Fibroblast of upper back skin (primary cell): ENCODE measurements around the gene ADCY3.

Experiments
- DNase-seq: peaks from one replicate; pipeline ENCODE4 v3.0.0-alpha.2; 2013

ADCY3 gene

DNA sequence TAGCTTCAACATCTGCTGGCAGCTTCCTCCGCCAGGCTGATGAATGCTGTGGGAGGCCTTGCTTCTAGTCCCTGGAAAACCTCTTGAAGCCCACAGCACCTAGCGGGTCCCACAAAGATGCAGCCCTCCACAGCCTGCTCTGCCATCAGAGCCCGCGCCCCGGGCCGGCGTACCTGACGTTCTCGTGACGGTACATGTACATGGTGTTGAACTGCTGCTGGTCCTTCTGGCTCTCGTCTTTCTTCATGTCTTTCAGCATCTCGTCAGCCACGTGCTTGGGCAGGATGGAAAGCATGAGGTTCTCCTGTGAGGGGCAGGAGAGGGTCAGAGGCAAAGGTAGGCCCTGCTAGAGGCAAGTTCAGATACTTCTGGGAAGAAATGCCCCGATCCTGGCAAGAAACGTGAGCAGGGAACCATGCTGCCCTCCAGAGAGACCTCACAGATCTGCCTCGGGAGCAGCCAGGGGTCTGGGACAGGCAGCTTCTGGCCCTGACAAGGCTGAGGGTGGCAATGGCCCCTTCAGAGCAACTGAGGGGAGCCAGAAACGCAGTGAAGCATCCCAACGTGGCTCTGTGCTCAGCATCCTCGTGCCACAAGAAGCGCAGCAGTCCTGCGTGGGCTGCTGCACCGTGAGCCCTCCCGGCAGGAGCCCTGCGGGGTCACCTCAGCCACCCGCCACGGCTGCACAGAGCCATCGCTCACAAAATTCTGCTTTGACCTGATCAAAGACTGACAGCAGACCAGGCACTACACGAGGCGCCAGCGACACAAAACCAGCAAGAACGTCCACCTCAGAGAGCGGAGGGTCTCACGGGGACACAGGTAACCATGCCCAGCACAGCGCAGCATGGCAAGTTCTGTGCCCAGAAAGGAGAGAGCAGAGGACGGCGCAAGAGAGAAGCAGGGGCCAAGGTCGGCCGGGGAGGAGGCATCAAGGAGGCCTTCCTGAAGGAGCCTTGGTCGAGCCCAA, 77.7 kb downstream of the ADCY3 start:
- DNase-seq: no peak

DNA sequence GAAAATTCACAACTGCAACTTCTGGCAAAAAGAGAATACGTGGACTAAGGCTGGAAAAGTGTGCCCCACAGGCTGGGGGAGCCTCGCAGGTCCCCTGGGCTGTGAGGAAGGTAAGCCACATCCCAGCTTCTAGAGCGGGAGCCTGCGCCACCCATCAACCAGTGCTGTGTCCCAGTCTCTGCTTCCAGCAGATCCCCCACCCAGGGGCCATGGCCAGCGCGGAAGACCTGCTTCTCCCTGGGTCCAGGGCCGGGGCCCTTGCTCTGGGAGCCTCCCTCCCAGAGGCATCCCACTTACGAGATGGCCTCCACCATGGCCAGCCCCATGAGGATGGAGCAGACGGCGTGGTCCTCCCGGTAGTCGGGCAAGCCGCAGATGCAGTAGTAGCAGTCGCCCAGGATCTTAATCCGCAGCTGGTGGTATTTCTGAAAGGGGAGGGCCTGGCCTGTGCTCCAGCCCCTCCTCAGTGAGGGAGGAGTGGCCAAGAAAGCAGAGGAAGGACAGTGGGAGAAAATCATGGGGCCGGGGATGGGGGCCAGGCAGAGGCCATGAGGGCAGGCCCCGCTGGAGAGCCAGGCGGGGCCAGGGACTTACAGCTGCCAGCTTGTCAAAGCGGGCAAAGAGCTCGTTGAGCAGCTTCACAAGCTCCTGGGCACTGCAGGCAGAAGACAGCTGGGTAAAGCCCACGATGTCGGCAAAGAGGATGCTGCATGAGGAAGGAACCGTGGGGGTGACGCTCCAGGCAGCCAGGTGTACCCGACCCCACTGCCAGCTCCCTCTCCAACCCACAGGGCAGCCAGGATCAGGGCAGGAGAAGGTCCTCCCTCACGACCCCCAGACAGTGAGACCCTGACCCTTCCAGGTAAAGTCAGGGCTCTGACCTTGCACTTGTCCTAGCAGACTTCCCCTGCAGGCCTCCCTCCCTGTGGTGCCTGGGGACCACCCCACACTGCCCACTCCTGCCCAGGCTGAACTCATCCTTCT, 78.8 kb downstream of the ADCY3 start:
- no peak for DNase-seq

DNA sequence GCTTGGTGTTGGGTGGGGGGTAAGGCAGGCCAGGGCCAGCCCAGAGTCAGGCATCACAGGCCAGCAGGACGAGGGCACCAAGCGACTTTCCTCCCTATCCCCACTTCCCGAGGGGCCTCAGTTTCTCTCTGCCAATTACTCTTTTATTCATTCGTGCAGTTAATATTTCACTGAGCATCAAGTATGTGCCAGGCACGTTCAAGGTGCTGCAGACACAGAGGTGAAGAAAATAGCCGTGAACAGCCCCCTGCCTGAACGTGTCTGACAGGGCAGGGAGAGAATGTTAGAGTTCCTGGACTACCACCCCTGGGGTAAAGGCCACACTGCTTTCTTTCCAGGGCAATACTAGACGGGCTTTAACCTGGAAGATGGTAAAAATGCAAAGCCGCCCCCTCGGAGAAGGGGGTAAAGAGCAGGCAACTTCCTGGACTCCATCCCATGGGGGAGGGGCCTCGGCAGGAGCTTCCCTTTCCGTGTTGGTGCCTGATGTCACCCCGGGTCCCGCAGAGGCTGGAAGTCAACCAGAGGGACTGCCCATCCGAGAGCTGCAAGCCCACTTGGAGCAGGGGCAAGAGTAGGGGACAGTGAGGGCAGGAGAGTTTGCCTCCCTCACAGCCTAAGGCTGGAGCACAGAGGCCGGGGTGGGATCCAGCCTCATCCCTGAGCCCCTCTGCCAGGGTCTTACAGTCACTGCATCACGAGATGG, 79.7 kb downstream of the ADCY3 start:
- DNase-seq: no peak

DNA sequence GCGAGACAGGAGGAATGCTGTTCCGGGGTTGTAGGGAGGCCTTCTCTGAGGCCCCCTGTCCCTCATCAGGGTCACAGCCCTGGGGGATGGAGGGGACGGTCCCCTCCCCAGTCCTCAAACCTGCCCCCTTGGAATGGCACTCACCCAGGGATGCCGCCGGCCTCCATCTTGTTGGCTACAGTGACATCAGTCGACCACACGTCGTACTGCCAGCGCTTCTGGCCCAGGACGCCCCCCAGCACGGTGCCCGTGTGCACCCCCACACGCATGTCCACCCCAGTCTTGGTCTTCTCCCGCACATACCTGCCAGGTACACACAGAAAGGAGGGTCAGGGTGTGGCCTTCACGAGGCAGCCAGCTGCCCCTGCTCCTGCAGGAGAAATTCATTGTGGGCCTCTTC, 80.3 kb downstream of the ADCY3 start:
- DNase-seq: no peak

DNA sequence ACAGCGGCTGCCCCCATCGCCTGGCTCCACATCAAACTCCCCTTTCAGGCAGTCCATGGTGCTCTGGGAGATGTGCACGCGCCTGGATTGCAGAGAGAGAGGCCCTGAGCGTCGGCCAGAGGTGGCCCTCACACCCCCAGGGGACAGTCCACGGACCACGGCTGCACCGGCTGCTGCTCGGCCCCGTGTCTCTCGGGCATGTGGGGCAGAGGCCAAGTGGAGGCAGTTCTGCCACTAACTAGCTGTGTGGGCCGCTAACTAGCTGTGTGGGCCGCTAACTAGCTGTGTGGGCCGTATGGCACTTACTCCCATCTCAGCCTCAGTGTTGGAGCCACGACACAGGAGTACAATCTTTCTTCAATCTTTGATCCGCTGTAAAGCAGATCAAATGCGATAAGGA, 81.5 kb downstream of the ADCY3 start:
- no peak for DNase-seq

DNA sequence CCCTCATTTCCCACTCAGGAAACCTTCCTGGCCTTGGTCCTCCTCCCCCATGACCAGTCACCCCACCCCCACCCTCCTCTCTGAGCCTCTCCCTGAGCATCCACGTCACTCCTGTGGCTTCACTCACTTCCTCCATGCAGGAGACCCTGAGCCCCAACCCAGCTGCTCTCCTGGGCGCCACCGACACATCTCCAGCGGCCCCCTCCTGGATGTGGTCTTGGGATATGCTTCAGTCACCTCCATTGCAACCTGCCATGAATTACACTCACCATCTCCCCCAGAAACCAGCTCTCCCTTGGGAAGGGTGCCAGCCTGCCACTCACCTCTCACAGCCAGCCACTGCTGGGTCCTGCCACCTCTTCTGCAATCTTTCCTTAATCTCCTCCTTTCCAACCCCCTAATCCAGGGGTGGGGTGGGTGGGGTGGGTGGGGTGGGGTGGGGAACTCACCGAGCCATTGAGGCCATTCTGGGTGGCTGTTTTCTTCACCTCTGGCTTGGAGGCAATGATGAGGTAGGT, 82.0 kb downstream of the ADCY3 start:
- no peak for DNase-seq

DNA sequence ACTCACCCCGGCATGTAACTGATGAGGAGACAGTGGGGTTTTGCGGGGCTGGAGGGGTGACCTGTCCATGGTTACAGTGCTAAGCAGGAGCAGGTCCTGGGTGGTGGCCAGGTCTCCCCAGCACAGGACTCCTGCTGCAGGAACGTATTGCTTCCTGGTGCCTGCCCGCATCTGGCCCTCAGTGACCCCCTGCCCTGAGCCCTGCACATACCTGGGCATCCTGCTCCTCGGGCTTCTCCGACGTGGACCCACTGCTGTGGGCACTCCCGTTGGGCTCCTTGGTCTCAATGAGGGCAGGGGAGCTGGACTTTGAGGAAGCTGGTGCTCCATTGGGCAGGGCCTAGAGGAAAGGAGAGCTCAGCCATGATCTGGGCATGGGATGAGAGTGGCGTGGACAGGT, 83.3 kb downstream of the ADCY3 start:
- DNase-seq: no peak

DNA sequence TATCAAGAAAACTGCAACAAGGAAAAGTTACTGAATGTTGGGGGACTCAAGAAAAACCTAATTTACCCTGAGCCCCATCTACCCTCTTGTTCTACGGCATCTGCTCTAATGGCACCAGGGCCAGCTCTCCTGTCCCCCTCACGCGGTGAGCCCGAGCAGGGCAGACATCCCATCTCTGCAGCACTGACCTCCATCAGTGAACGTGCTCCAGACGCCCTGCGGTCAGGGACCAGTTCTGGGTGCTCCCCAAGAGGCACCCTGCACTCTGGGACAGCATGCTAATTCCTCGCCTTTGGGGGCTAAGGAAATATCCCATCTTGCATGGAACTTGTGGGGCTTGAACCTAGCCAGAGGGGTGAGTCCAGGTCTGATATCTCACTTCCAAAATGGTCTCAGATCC, 83.8 kb downstream of the ADCY3 start:
- DNase-seq: no peak

DNA sequence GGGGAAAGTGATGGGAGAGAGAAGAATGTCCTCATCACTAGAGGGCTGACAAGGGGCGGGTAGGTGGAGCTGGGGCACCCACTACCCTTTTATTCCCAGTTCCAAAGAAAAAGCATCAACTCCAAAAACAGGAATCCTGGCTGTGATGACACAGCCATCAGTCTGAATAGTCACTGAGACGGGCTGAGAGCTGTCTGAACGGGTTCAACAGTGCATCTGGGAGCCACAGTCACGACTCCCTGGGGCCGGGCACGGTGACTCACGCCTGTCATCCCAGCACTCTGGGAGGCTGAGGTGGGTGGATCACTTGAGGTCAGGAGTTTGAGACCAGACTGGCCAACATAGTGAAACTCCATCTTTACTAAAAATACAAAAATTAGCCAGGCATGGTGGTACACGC, 84.6 kb downstream of the ADCY3 start:
- peak; percentile 37 for DNase-seq

DNA sequence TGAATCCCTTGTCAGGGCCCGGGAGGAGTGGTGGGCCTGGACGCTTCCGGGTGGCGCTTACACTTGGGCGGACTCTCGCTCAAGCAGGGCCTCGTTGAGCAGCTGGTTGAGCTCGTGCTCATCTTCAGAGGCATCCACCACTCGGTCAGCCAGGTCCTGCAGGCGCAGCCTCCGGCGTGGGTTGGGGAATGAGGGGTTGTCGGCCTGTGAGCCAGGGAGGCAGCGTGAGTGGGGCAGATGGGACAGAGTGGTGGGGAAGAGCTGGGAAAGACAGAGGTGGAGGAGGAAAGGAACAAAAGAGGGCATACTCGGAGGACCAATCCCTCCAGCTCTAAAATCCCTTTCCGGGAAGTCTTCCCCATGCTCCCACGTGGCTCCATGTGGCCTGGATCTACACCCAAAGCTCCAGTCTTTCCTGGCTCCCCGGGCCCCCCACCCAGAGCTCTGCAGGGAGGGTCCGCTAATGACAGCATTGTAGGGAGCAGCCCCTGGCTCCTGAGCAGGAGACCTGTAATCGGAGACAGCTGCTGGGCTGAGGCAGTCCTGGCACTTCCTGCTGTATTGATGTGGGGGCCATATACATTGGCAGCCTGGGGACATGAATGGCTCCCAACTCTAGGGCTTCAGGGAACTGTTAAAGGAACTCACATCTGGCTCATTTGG, 85.2 kb downstream of the ADCY3 start:
- no peak for DNase-seq

DNA sequence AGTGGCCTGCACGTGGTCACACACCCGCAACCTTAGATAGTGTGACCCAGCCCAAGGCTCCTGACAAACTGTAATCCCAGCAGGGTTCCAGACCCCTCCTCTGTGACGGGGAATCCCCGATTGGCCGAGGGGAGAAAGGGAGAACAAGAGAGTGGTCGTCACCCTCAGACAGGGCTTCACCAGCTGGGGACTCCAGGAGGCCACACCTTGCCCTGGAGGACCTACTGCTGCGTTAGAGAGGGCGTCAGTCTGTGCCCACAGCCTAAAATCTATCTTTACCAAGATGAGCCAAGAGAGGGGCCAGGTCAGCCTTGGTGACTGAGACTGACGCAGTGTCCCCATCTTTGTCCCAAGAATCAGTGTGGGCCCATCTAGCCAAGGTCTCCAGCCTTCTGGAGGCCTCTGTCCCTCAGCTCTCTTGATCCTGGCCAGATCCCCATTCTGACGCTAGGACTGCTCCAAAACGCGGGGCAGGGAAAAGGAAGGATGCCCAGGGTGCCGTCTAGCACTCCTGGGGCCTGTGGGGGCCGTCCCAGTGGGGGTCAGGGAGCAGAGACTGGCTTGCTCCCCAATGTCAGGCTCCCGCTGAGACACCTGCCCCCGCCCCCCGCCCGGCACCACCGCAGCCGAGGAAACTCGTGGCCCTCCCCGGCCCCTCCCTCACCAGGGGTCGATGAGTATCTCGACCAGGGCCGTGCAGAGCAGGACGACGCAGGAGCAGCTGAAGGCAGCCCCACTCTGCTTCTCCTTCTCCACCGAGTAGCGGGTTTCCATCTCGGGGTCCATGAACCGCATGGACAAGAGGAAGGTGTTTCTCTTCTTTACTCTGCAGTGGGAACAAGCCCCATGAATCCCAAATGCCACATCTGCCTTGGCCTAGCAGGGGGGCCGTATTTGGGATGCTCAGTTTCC, 86.0 kb downstream of the ADCY3 start:
- no peak for DNase-seq

DNA sequence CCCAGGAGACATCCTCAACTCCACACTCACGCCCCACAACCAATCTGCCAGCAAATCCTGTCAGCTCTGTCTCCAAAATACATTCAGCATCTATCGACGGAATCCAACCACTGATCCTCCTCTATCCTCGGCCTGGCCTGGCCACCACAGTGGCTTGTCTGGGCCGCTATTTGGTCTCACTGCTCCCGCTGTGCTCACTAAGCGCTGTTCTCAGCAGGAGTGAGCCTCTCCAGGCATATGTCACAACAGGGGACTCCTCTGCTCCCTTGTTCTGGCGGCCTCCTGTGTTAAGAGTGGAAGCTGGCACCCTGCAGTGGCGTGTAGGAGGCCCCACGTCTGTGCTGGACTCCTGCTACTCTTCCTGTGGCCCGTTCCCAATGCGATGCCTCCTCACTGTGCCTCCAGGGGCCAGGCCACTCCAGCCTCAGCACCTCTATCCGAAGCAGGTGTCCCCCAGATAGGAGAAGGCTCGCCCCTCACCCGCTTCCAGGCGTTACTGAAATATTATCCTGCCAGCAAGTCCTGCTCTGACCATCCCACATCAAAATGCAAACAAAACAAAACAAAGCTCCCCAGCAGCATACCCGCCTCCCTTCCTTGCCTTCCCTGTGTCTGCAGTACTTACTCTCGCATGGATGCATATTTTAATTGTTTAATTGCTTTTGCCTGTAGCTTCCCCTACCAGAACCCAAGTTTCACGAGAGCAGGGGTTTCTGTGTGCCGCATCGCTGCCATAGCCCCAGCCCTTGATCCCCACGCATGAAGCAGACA, 86.9 kb downstream of the ADCY3 start:
- DNase-seq: no peak

DNA sequence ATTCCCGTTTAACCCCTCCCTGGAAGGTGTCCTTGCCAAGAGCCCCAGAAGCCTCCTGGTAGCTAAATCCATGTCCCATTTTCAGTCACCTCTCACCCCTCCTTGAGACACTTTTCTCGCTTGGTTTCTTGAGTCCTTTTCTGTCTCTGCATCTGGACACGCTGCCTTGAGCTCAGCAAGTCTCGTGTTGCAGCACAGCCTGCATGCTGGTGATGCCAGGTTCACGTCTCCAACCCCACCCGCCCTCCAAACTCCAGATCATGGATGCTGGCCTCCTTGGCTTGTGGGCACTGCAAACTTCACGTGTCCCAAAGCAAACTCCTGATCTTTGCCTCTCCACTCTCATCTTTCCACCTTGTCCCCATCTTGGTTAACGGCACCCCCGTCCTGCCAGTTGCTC, 87.5 kb downstream of the ADCY3 start:
- DNase-seq: no peak

DNA sequence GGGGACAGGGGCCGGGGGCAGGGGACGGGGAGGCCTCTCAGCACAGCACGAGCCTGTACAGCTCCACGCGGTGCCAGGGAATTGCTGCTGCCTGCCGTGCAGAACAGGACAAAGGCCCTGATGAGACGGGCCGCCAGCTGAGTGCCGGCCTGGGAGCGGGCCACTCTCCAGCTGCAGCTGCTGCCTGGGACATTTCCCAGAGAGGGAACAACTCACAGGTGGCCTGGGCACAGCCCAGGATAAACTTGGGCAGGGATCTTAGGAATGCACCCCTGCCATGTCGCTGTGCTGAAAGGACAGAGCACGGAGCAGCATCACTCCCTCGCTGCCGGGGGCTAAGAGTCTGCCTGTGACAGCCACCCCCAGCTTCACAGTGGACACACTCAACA, 88.0 kb downstream of the ADCY3 start:
- DNase-seq: no peak

DNA sequence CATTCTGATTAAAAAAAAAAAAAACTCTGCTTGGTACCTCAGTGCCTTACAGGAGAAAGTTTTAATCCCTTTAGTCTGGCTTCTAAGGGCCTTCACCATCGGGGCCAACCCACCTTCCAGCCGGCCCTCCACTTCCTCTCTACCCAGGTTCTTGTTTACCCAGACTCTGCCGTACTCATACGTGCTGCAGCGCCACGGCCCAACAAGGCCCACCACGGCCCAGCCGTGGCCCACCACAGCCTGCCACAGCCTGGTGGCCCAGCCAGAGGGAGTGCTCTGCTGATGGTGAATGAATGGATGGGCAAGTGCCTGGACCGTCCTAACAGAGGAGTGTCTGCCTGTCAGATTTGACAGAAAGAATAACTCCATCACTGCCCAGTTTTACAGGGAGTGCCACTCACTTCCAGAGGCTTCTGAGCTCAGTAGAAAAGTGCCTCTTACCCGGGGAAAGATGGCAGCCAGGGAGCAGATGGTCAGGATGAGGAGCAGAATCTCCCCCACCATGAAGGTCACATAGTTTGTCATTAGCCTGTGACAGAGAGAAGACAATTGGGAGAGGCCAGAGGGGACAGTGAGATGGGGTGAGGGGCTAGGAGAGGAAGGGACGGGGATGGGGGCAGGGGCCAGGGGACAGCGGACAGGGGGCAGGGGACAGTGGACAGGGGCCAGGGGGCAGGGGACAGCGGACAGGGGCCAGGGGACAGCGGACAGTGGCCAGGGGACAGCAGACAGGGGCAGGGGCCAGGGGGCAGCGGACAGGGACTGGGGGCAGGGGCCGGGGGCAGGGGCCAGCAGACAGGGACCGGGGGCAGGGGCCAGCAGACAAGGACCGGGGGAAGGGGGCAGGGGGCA, 88.6 kb downstream of the ADCY3 start:
- no peak for DNase-seq

DNA sequence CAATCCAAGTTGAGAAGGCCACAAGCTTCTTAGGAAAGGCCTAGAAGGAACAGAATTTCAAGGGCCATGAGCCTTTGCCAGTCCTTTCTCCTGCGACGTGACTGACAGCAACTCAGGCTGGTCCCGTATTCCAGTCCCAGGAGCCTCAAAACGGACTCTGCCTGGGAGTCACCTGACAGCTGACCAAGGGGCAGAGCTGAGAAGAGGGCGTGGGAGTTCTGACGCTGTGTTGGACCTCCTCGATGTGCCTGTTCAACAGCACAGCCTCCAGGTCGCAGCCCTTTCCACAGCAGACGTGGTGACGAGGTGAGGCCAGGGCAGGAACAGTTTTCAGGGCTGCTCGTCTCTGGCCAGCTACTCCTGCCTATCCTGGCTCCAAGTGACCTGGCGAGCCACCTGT, 89.3 kb downstream of the ADCY3 start:
- no peak for DNase-seq

DNA sequence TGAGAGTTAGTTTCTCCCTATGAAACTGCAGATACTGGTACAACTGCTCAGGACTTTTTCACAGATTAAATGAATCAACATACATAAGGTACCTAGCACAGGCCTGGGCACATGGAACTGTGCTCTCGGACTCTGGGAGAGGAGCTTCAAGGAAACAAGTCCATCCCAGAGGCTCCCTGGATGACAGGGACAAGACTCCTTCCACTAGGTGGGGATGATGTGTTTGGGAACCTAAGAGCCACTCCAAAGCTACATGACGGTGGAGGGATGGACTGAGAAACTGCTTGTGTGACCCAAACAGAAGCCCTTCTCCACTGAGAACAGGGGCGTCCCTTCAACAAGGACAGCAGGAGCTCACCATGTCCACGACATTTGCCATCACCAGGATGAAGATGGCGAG, 89.7 kb downstream of the ADCY3 start:
- DNase-seq: peak; percentile 42

DNA sequence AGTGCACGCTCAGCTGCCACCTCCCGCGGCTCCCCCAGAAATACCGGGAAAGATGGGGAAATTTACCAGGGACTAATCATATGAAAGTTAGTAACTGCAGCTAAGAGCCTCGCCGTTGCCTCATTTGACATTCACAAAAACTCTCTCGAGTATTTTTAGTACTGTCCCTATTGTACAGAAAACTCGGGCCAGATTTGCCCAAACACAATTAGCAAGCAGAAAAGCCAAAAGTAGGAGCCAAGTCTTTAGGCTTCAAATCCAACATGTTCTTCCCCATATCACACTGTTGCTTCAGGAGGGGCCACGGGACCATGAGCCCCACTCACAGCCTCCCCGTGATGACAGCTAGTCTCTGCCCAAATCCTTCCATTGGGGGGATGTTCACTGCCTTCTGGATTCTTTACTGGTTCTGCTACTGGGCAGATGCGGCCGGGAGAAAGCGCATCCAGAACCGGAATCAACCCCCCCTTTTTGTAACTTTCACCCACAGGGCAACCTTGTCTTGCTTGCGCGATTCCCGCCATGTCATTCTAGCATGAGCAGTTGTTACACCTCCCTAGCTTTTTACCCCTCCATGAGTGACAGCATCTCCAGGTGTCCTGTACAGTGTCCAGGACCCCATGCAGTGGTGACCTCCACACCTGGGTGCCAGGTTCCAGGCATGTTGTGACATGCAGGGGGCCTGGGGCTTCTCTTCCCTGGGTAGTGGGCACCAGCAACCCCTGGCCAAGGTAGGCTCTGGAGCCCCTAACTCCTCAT, 91.6 kb downstream of the ADCY3 start:
- no peak for DNase-seq
